GM10248 (cell line): ENCODE results near the gene ALPI.

Source experiments
- CTCF ChIA-PET: fragments of 300-600 bp; sonication (Branson Sonifier 250); formaldehyde crosslinking; extraction: SDS; loops from one replicate; lab custom pipeline; 2021; ENCODE audit warnings: antibody characterized with exemption; lab: Yijun Ruan, JAX
- POLR2A ChIA-PET: fragments of 350-650 bp; sonication (Branson Sonifier 250); formaldehyde crosslinking; extraction: SDS; loops from one replicate; lab custom pipeline; 2020; ENCODE audit warnings: antibody characterized with exemption; lab: Yijun Ruan, JAX
- DNase-seq: peaks from one replicate; pipeline ENCODE4 v3.0.0; 2012; ENCODE audit errors: extremely low spot score
- TF ChIP-seq, protein P1 (sequence below): IDR thresholded peaks from 2 replicates; pipeline ENCODE4 v1.5.1; 2012; ENCODE audit warnings: mild to moderate bottlenecking, low read depth; ENCODE audit errors: extremely low read depth, missing control alignments, control extremely low read depth

The ALPI gene

DNA sequence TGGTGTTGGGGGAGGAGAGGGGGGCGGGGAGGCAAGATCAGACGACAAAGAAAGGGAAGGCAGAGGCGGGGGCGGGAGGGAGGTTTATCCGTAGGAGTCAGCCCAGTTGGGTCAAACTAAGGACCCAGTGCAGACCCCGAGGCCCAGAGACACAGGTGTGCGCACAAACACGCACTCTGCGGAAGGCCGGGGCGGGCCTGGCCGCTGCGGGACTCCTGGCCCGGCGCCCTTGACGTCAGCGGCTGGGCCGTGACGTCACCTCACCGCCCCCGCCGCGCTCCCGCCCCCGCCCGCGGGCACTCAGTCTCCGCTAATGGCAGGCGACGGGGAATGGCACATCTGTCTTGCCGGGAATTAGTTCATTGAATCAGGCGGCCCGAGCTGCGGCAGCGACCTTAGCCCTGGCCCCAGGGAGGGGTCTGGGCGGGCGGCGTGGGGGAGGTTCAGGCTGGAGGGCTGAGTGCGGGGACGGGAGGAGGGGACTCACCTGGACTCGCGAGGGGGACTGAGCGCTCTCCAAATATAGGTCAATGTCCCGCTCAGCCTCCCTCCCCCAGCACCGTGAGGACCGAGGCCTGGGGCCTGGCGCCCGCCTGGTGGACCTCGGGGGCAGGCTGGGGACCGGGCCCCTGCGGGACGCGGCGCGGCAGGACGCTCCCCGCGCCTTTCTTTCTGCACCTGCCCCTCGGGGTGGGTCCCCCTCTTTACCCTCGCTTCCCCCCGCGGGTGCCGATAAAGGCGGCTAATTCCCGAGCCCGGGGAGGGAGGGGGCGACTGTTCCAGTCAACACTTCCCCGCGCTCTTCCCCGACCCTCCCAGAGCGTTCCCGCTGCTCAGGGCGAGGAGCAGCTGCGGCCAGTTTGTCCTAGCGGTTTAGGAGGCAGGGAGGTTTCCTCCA, 47.2 kb downstream of the ALPI start:
- TF ChIP-seq, protein P1, sequence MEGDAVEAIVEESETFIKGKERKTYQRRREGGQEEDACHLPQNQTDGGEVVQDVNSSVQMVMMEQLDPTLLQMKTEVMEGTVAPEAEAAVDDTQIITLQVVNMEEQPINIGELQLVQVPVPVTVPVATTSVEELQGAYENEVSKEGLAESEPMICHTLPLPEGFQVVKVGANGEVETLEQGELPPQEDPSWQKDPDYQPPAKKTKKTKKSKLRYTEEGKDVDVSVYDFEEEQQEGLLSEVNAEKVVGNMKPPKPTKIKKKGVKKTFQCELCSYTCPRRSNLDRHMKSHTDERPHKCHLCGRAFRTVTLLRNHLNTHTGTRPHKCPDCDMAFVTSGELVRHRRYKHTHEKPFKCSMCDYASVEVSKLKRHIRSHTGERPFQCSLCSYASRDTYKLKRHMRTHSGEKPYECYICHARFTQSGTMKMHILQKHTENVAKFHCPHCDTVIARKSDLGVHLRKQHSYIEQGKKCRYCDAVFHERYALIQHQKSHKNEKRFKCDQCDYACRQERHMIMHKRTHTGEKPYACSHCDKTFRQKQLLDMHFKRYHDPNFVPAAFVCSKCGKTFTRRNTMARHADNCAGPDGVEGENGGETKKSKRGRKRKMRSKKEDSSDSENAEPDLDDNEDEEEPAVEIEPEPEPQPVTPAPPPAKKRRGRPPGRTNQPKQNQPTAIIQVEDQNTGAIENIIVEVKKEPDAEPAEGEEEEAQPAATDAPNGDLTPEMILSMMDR, result no peak
- POLR2A ChIA-PET, result no interaction called here
- CTCF ChIA-PET, result no interaction called here
- no peak for DNase-seq

DNA sequence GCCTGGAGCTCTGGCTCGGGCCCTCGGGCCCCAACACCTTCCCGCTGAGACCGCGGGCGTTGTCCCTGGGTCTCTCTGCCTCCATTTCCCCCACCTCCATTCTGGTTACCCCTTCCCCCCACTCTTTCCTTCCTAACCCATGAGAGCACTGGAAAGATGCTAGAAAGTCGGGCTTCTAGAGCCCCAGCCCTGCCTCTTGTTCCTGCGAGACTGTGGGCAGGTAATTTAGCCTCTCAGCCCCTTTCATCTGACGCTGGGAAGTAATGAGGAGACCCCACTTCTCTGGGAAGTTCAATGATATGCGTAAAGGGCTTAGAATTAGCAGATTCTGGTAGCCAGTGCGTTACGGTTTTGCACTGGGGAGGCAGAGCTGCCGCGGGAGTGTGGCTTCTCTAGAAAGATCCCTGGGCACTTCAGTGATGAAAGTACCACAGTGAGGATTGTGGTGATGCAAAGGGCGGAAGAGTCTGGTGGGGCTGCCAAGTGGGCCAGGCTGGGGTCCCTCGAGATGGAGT, 47.9 kb downstream of the ALPI start:
- ChIA-PET CTCF (interaction anchor here (1.0 kb wide), 1 partner anchor 10 kb away, joined by 3 read pairs; no protein-coding TSS in a partner anchor), POLR2A (no interaction called here)
- no peak for DNase-seq
- TF ChIP-seq, protein P1, result no peak

DNA sequence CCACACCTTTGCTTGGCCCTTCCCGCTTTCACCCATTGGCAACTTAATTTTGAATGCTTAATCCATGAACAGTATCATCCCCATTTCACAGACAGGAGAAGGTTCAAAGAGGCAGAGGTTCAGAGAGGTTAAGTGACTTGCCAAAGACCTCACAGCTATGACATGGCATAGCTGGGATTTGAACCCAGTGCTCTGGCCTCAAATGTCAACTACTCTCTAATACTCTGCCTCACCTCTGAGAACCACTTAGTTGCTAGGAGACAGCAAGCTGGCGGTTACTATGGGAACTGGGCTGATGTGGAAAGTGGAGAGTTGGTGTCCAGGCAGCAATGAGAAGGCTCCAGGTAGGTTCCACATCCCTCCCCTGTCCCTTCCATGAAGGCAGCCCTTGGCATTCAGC, 48.5 kb downstream of the ALPI start:
- DNase-seq, result no peak
- CTCF ChIA-PET, result interaction anchor here (1.0 kb wide), 1 partner anchor 11 kb away, joined by 3 read pairs; no protein-coding TSS in a partner anchor
- TF ChIP-seq, protein P1, result no peak
- POLR2A ChIA-PET, result no interaction called here

DNA sequence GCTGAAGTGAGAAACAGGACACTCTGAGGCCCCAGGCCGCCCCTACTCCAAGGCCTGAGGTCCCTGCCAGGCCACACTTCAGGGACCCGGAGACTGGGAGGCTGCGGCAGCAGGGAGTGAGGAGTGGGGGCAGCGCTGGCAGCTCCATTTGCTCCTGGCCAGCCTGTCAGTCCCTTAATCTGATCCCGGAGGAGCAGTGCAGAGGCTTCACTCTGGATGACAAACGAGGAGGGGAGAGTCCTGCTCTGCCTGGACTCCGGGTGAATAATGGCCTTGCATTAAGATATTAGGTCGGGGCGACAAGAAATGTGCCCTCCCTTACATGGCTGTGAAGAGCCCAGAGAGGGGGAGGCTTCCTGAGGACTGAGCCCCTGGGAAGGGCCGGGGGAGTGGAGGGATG, 49.9 kb downstream of the ALPI start:
- CTCF ChIA-PET, result no interaction called here
- DNase-seq, result no peak
- TF ChIP-seq, protein P1, result no peak
- POLR2A ChIA-PET, result no interaction called here

DNA sequence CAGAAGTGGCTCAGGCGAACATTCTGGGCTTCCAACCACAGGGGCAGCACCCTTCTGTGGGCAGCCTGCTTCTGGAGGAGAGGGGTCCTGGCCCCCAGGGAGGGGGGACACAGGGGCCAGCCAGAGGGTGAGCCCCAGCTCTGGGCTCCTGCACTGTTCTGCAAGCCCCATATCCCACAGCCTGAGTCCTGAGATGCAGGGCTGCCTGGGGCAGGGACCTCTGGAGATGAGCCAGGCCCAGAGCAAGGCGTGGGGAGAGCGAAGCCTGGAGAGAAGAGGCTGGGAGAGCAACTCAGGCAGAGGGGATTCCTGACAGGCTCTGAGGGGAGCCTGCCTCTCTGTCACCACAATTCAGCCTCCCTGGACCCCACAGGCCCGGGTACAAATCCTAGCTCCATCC, 50.8 kb downstream of the ALPI start:
- TF ChIP-seq, protein P1, result no peak
- ChIA-PET CTCF (no interaction called here), POLR2A (no interaction called here)
- no peak for DNase-seq

DNA sequence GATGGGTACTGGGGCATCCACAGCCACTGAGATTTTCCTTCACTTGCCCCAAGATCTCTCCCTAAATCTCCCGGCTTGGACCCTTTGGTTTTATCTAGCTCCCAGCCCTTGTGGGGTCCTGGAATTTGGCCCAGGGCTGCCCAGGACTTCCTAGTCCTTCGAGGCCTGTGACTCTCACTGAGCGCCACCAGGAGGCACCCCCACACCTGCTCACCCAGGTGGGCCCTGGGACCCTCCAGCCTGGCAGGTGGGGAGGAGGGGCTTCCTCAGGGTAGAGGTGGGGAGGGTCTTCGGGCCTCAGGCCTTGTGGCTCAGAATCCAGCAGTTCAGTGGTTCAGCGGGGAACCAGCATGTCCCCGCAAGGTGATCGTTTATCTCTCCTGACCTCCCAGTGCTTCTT, 52.3 kb downstream of the ALPI start:
- ChIA-PET POLR2A (no interaction called here), CTCF (no interaction called here)
- TF ChIP-seq, protein P1, result no peak
- no peak for DNase-seq
